WERI-Rb-1 (cell line): ENCODE data around the gene PVR.
"Not testable (repeated sequence)": the region's sequence is repeated elsewhere in the genome, so short reads cannot be mapped to it uniquely, and the experiment has no call there.

Experiments
- DNase-seq: peaks from one replicate; pipeline ENCODE4 v3.0.0-alpha.2; 2020
- H3K27ac ChIP-seq: fragments of 250-450 bp; sonication (Bioruptor Pico); 2 replicates; pipeline ENCODE4 v1.5.1; 2020; ENCODE audit warnings: mild to moderate bottlenecking, moderate library complexity
- H3K27me3 ChIP-seq: fragments of 250-450 bp; sonication (Bioruptor Pico); 2 replicates; pipeline ENCODE4 v1.5.1; 2021; ENCODE audit warnings: mild to moderate bottlenecking, low read depth, moderate library complexity; ENCODE audit not compliant: insufficient read depth, severe bottlenecking
- H3K36me3 ChIP-seq: fragments of 250-450 bp; sonication (Bioruptor Pico); 2 replicates; pipeline ENCODE4 v1.5.1; 2020; ENCODE audit warnings: mild to moderate bottlenecking, moderate library complexity
- H3K4me3 ChIP-seq: 2 replicates; pipeline ENCODE4 v1.5.1; 2011; ENCODE audit warnings: low read depth, mild to moderate bottlenecking, control low read depth, low read length
- H3K9me3 ChIP-seq: fragments of 250-450 bp; sonication (Bioruptor Pico); 2 replicates; pipeline ENCODE4 v1.5.1; 2021; ENCODE audit warnings: mild to moderate bottlenecking, moderate library complexity; ENCODE audit not compliant: severe bottlenecking
- TF ChIP-seq, protein P1 (sequence below): IDR thresholded peaks from 2 replicates; pipeline ENCODE4 v1.5.1; 2011; ENCODE audit warnings: low read depth, mild to moderate bottlenecking, control low read depth, inconsistent platforms, low read length

Gene PVR

DNA sequence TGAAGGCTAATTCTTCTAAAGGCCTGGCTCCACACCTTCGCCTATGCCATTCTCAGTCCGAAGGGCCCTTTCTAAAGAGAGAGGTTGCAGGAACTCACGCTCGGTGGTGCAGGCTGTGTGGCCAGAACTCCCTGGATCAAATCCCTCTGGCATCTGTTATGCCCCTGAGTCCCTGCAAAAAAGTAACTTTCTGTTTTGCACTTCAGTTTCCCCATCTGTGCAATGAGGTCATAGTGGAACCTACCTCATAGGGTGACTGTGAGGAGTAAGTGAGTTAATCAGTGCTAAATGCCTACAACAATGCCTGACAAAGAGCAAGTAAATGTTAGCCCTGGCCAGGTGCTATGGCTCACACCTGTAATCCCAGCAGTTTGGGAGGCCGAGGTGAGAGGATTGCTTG is 23.0 kb upstream of the PVR start:
- Histone ChIP-seq H3K4me3 (no peak overlapping the region), H3K36me3 (no peaks in the 10 kb centered on the region), H3K27ac (no peak overlapping the region), H3K27me3 (no peaks in the 10 kb centered on the region), H3K9me3 (no peaks in the 10 kb centered on the region)
- no peak for DNase-seq
- TF ChIP-seq, protein P1, sequence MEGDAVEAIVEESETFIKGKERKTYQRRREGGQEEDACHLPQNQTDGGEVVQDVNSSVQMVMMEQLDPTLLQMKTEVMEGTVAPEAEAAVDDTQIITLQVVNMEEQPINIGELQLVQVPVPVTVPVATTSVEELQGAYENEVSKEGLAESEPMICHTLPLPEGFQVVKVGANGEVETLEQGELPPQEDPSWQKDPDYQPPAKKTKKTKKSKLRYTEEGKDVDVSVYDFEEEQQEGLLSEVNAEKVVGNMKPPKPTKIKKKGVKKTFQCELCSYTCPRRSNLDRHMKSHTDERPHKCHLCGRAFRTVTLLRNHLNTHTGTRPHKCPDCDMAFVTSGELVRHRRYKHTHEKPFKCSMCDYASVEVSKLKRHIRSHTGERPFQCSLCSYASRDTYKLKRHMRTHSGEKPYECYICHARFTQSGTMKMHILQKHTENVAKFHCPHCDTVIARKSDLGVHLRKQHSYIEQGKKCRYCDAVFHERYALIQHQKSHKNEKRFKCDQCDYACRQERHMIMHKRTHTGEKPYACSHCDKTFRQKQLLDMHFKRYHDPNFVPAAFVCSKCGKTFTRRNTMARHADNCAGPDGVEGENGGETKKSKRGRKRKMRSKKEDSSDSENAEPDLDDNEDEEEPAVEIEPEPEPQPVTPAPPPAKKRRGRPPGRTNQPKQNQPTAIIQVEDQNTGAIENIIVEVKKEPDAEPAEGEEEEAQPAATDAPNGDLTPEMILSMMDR, result no peak

DNA sequence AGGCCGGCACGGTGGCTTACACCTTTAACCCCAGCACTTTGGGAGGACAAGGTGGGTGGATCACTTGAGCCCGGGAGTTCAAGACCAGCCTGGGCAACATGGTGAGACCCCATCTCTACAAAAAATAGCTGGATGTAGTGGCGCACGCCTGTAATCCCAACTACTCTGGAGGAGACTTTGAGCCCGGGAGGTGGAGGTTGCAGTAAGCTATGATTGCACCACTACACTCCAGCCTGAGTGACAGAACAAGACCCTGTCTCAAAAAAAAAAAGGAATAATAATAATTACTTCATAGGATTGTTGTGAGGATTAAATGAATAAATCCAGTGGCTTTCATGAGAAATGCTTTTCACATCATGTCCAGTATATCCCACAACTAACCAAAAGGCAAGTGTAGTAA is 22.3 kb upstream of the PVR start:
- H3K9me3 ChIP-seq, result no peaks in the 10 kb centered on the region
- H3K27me3 ChIP-seq, result no peaks in the 10 kb centered on the region
- H3K4me3 ChIP-seq, result no peak overlapping the region
- no peak overlapping the region for H3K27ac ChIP-seq
- TF ChIP-seq, protein P1, result no peak
- H3K36me3 ChIP-seq, result no peaks in the 10 kb centered on the region
- DNase-seq, result no peak

GRCh38 chr19:44623080-44623479 is 20.6 kb upstream of the PVR start:
- Histone ChIP-seq H3K4me3 (no peak overlapping the region), H3K36me3 (no peaks in the 10 kb centered on the region), H3K27ac (no peak overlapping the region), H3K27me3 (no peaks in the 10 kb centered on the region), H3K9me3 (no peaks in the 10 kb centered on the region)
- DNase-seq, result no peak
- TF ChIP-seq, protein P1, result no peak

GRCh38 chr19:44623626-44624025 is 20.1 kb upstream of the PVR start:
- Histone ChIP-seq H3K9me3 (no peaks in the 10 kb centered on the region), H3K4me3 (no peak overlapping the region), H3K27me3 (no peaks in the 10 kb centered on the region), H3K27ac (no peak overlapping the region), H3K36me3 (no peaks in the 10 kb centered on the region)
- TF ChIP-seq, protein P1, result no peak
- DNase-seq, result no peak

DNA sequence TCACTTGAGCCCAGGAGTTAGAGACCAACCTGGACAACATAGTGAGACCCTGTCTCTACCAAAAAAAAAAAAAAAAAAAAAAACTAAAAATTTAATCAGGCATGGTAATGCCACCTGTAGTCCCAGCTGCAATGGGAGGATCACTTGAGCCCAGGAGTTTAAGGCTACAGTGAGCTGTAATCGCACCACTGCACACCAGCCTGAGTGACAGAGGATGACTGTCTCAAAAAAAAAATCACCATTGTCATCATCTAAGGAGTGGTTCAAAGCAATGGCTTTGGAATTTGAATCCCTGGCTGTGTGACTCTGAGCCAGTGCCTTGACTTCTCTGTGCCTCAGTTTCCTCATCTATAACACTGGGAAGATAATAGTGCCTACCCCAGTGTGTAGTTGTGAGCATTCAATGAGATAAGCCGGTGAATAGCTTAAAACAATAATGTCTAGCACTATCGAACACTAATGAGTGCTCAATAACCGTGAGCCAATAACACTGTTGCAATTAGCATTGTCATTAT is 18.8 kb upstream of the PVR start:
- DNase-seq, result no peak
- H3K36me3 ChIP-seq, result no peaks in the 10 kb centered on the region
- H3K9me3 ChIP-seq, result no peaks in the 10 kb centered on the region
- H3K27me3 ChIP-seq, result no peaks in the 10 kb centered on the region
- TF ChIP-seq, protein P1, result no peak
- no peak overlapping the region for H3K4me3 ChIP-seq
- H3K27ac ChIP-seq, result no peak overlapping the region

DNA sequence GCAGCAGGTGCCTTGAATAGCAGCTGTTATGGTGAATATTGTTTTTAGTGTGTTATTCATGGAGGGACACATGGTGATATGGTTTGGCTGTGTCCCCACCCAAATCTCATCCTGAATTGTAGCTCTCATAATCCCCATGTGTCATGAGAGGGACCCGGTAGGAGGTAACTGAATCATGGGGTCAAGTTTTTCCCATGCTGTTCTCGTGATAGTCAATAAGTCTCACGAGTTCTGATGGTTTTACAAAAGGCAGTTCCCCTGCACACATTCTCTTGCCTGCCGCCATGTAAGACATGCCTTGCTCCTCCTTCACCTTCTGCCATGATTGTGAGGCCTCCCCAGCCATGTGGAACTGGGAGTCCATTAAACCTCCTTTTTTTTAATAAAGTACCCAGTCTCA is 18.1 kb upstream of the PVR start:
- H3K27ac ChIP-seq, H3K9me3 ChIP-seq, H3K36me3 ChIP-seq, H3K4me3 ChIP-seq, H3K27me3 ChIP-seq, DNase-seq: not testable (repeated sequence)
